Stomach smooth muscle (tissue), 2 donors: ENCODE results near the gene MBP.

Experiments
- H3K27ac ChIP-seq: one replicate; pipeline ENCODE4 v1.7.0; 2013; ENCODE audit warnings: mild to moderate bottlenecking, low read length, inconsistent platforms
- H3K27me3 ChIP-seq, 2 donors: one replicate each; pipeline ENCODE4 v1.7.0; 2013; ENCODE audit warnings: low read length in 2 of 2; ENCODE audit not compliant: insufficient read depth in 2 of 2, control insufficient read depth in 1 of 2
- H3K36me3 ChIP-seq, 2 donors: one replicate each; pipeline ENCODE4 v1.7.0; 2013; ENCODE audit warnings: low read length in 2 of 2; ENCODE audit not compliant: control insufficient read depth in 2 of 2, insufficient read depth in 2 of 2
- H3K4me1 ChIP-seq: one replicate; pipeline ENCODE4 v1.7.0; 2013; ENCODE audit warnings: low read length; ENCODE audit not compliant: control insufficient read depth, insufficient read depth
- H3K4me3 ChIP-seq, 2 donors: one replicate each; pipeline ENCODE4 v1.7.0; 2013; ENCODE audit warnings: low read length in 2 of 2
- H3K9ac ChIP-seq, 2 donors: one replicate each; pipeline ENCODE4 v1.7.0; 2013; ENCODE audit warnings: low read length in 2 of 2, mild to moderate bottlenecking in 1 of 2
- H3K9me3 ChIP-seq, 2 donors: one replicate each; pipeline ENCODE4 v1.7.0; 2013; ENCODE audit warnings: low read length in 2 of 2; ENCODE audit not compliant: control insufficient read depth in 2 of 2
- donor health status: healthy.
- donor health status: Pancreatic carcinoma.

The MBP gene

DNA sequence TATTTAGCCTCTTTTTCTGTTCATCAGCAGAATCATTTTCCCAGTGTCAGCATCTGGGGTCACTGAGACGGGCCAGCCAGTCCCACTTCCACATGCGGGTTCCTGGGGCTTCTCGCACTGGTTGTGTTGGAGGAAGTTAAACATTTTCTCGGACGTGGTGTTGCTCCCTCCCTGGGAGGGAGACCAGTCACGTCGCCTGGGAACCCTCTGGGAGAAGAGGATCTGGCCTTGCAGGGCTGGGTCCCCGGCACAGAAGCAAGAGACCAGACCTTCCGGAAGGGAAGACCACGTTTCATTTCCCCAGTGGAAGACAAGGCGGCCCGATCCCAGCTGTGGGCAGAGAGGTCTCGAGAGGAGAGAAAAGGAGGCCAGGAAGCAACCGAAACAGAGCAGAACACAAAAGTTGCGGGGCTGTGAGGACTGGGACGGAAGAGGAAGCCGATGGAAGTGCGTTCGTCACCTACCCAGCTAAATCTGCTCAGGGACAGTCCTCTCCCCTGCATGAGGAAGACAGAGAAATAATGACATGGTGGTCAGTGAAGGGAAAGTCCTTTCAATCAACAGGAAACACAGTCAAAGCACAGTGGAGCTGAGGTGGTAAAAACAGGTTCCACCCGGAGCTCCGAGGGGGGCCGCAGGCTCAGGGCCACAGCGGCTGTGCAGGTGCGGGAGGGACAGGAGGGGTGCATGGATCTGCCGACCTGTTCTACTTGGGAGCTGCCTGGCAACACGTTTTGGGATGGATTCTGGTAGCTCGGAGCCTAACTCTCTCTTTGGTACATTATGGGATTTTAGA lies 144.4 kb downstream of the MBP start:
- Histone ChIP-seq H3K9me3 (no peaks in the 10 kb centered on the region), H3K27me3 (no peaks in the 10 kb centered on the region), H3K4me1 (peaks cover 2% of the 10 kb centered on the region), H3K9ac (no peak overlapping the region), H3K36me3 (no peaks in the 10 kb centered on the region), H3K4me3 (no peak overlapping the region), H3K27ac (no peak overlapping the region)

DNA sequence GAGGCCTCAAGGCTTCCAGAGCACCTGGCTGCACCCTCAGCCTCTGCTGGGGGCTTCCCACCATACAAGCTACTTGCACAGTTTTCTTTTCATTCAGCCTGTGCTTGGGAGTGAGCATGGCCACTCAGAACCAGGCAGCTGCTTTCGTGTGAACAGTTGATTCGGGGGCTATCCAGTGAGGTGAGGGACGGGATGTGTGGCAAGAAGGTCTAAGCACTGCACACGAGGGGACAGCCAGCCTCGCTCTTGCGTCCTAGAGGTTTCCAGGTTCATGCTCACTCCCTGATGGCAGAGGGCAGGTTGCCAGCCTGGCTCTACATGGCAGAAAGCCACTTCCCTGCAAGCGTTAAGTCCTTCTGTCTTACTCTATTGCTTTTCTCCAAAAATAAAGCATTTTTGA lies 146.2 kb downstream of the MBP start:
- H3K27me3 ChIP-seq = no peaks in the 10 kb centered on the region
- no peaks in the 10 kb centered on the region for H3K36me3 ChIP-seq
- peaks cover 5% of the 10 kb centered on the region for H3K4me1 ChIP-seq
- H3K27ac ChIP-seq = no peak overlapping the region
- H3K9me3 ChIP-seq = no peaks in the 10 kb centered on the region
- no peak overlapping the region for H3K9ac ChIP-seq
- no peak overlapping the region for H3K4me3 ChIP-seq

DNA sequence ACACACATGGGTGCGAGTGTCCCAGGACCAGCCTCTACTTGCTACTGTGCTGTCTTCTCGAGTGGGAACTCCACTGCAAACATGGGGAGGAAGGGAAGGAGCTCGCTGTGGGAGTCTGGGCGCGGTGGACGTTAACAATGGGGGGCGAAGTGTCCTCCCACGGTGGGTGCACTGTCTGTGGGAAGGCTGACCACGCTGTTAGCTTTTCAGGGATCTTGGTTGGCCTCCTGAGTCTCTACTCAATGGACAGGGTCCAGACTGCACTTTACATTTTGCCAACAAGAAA lies 146.7 kb downstream of the MBP start:
- H3K4me1 ChIP-seq = peaks cover 5% of the 10 kb centered on the region
- no peak overlapping the region for H3K27ac ChIP-seq
- no peak overlapping the region for H3K9ac ChIP-seq
- no peak overlapping the region for H3K4me3 ChIP-seq
- H3K36me3 ChIP-seq = no peaks in the 10 kb centered on the region
- H3K27me3 ChIP-seq = no peaks in the 10 kb centered on the region
- H3K9me3 ChIP-seq = no peaks in the 10 kb centered on the region

- no peak overlapping the region for H3K9ac ChIP-seq
- no peak overlapping the region for H3K27ac ChIP-seq
- H3K36me3 ChIP-seq = no peaks in the 10 kb centered on the region
- no peak overlapping the region for H3K4me3 ChIP-seq
- H3K4me1 ChIP-seq = peaks cover 5% of the 10 kb centered on the region
- no peaks in the 10 kb centered on the region for H3K27me3 ChIP-seq
- no peaks in the 10 kb centered on the region for H3K9me3 ChIP-seq
Measured at GRCh38 chr18:76985156-76985950, 147.2 kb downstream of the MBP start.

DNA sequence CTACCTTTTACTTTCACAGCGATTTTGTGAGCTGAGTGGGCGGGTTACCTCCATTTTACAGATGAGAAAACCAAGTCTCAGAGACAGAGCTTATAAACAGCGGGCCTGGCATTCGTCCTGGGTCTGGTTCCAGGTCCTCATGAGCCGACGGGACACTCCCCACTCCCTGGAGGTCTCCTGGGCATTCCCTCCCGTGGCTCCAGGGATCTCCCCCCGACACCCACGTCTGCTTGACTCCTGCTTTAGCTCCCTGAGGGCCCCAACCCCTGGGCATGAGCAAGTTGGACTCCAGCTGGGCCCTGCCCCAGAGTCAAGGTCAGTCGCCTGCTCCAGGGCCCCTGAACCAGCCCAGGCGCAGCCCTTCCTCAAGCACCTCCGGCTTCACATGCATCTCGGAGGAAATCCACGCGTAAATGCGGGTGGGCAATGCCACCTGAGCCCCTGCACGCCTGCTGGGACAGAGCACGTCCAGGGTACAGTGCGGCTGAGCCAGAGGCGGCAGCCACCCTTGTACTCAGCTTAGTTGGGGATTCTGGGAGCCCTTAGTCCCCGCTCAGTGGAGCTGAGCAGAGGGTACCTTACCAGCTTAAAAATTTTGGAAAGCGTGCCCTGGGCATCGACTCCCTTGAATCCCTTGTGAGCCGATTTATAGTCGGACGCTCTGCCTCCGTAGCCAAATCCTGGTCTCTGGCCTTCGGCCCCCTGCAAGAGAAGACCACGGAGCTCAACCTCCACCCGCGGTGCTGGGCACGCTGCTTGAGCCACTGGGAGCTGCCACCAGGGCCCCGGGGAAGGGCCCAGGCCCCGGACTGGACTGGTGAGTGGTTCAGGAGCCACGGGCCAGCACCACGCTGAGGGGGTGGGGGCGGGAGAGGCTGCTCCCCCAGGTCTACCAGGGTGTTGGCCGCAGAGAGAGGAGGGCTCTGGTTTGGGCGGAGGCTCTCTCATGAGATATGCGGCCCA lies 148.1 kb downstream of the MBP start:
- no peak overlapping the region for H3K27ac ChIP-seq
- peaks cover 5% of the 10 kb centered on the region for H3K4me1 ChIP-seq
- no peak overlapping the region for H3K4me3 ChIP-seq
- no peak overlapping the region for H3K9ac ChIP-seq
- no peaks in the 10 kb centered on the region for H3K9me3 ChIP-seq
- no peaks in the 10 kb centered on the region for H3K36me3 ChIP-seq
- no peaks in the 10 kb centered on the region for H3K27me3 ChIP-seq

- Histone ChIP-seq H3K27ac (no peak overlapping the region), H3K9me3 (no peaks in the 10 kb centered on the region), H3K36me3 (peaks cover 0 to 2% of the 10 kb centered on the region in 2 donors), H3K9ac (no peak overlapping the region), H3K4me3 (no peak overlapping the region), H3K27me3 (no peaks in the 10 kb centered on the region), H3K4me1 (peaks cover 5% of the 10 kb centered on the region)
Measured at GRCh38 chr18:76983613-76984051, 149.0 kb downstream of the MBP start.

DNA sequence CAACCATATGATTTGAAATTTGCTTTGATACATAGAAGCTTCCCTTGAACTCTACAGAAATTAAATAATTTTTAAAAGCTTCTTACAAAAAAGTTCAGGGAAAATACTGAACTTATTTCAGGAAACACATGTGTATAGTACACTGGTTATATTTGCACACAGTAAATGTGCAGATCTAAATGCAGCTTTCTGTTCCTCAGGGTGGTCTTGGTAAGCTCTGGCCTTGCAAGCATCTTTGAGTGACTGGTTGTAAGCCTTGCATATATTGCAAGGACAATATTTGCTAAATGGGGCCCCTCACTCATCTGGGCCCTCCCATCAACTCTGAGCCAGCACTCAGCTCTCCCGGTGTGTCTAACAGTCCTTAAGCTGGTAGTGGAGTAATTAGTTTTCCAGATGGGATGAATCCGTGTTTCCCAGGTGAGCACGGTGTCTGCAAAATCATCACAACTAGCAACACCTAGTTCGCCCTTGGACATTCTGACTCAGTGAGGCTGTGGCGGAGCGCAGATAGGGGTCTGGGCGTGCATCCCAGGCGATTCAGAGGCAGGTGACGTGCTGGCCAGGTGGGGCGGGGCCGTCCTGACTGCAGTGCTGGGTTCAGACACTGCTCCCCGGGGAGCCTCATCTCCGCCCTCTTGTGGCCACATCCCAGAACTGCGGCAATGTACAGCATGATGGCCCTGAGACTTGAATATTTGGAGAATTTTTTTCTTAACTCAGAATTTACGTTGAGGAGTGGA lies 149.6 kb downstream of the MBP start:
- Histone ChIP-seq H3K9ac (no peak overlapping the region), H3K27ac (no peak overlapping the region), H3K27me3 (no peaks in the 10 kb centered on the region), H3K36me3 (peaks cover 0 to 2% of the 10 kb centered on the region in 2 donors), H3K4me3 (peak overlapping the region in 1 of 2 donors; percentile 35), H3K4me1 (peaks cover 5% of the 10 kb centered on the region), H3K9me3 (no peaks in the 10 kb centered on the region)

DNA sequence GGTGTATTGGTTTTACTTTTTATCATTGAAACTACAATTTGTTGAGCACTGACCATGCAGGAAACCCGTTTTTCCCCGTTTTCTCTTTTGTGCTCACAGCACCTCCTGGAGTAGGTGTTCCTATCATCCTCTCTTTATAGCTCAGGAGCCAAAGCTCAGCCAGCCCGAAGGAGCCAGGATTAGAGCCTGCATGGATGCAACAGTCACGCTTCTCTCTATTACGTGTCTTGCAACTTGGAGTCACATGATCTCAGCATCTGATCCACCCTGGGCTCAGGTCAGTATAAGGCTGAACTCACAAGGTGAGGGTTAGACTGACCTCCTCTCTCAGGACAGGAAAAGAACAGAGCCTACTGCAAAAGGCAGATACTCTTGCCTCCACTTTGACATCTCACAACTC lies 150.5 kb downstream of the MBP start:
- Histone ChIP-seq H3K9ac (no peak overlapping the region), H3K36me3 (peaks cover 0 to 3% of the 10 kb centered on the region in 2 donors), H3K4me3 (no peak overlapping the region), H3K27ac (no peak overlapping the region), H3K4me1 (peaks cover 5% of the 10 kb centered on the region), H3K9me3 (no peaks in the 10 kb centered on the region), H3K27me3 (no peaks in the 10 kb centered on the region)

DNA sequence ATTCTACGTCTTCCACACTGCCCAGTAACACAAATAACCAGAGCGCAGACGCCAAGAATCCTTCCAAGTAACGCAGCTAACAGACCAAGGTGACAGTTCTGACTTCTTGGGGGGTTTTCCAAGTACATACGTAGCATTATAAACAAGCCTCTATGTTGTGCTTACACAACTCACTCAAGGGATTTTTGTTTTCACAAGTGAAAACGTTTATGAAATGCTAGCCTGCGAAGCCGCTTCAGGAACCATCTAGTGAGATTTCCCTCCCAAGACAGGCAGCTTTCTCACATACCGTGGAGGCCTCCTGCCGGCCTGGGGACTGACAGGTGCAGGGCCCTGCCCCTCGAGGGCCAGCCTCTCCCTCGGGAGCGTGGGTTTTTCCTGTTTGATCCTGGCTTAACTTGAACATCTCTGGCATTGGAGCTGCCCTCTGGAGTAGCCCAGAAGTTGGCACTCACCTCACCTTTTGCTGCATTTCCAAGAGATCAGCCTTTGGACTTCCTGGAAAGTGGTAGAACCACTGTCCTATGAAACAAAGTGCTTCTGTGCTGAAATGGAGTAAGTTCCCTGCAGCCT lies 151.1 kb downstream of the MBP start:
- no peaks in the 10 kb centered on the region for H3K9me3 ChIP-seq
- no peaks in the 10 kb centered on the region for H3K27me3 ChIP-seq
- peaks cover 0 to 5% of the 10 kb centered on the region in 2 donors for H3K36me3 ChIP-seq
- no peak overlapping the region for H3K9ac ChIP-seq
- H3K27ac ChIP-seq = no peak overlapping the region
- H3K4me1 ChIP-seq = peaks cover 5% of the 10 kb centered on the region
- H3K4me3 ChIP-seq = no peak overlapping the region
